ENCODE measurements around the gene TECPR2. TPM values are rescaled to one million over a fixed set of nuclear protein-coding genes. Genes with fewer than 3 reads are reported as not detected.

TECPR2 gene
- total and polyA plus RNA-seq, 2 experiments from 2014 or later = 9.2 to 37.4 TPM

DNA sequence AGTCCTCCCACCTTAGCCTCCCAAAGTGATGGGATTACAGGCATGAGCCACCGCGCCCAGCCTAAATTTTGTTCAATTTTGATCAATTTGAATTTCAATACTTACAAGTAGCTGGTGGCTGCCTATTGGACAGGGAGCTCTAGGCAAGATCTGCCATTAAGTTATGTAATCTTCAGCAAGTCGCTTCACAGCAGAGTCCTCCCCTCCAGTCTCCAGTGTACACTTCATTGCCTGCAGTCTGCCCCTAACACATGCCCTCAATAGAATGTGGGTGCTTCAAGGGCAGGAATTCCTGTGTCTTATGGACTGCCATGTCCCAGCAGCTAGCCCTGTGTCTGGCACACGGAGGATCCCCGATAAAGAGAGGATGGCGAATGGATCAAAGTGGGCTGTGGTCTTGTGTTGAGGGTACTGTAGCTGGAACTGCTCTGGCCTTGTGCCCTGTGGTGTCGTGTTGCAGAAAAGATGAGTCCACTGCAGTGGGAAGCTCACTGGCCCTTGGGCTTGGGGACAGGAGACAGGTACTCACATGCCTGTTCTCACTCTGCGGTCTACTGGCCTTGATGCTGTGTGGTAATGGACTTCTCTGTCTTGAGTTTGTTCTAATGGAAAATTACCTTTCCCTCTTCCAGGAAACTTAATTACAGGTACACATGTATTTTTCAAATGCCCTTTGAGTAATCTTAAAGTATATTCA, 67.6 kb downstream of the TECPR2 start:
- no peaks in the 10 kb centered on the region for H3K36me3 ChIP-seq
- no peaks in the 10 kb centered on the region for H3K4me1 ChIP-seq (ENCODE audit: low read depth)
- no peak for DNase-seq (ENCODE audit: low read depth in 1 of 2, low spot score in 1 of 2)
- H3K4me3 ChIP-seq = no peak overlapping the region
- TF ChIP-seq, protein P1, sequence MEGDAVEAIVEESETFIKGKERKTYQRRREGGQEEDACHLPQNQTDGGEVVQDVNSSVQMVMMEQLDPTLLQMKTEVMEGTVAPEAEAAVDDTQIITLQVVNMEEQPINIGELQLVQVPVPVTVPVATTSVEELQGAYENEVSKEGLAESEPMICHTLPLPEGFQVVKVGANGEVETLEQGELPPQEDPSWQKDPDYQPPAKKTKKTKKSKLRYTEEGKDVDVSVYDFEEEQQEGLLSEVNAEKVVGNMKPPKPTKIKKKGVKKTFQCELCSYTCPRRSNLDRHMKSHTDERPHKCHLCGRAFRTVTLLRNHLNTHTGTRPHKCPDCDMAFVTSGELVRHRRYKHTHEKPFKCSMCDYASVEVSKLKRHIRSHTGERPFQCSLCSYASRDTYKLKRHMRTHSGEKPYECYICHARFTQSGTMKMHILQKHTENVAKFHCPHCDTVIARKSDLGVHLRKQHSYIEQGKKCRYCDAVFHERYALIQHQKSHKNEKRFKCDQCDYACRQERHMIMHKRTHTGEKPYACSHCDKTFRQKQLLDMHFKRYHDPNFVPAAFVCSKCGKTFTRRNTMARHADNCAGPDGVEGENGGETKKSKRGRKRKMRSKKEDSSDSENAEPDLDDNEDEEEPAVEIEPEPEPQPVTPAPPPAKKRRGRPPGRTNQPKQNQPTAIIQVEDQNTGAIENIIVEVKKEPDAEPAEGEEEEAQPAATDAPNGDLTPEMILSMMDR (IDR thresholded peaks at IDR 0.05; ENCODE audit: low read depth, low read length) = no peak
- H3K27me3 ChIP-seq = no peaks in the 10 kb centered on the region
- no peaks in the 10 kb centered on the region for H3K9me3 ChIP-seq (ENCODE audit: low read depth)
- no peak overlapping the region for H3K27ac ChIP-seq

DNA sequence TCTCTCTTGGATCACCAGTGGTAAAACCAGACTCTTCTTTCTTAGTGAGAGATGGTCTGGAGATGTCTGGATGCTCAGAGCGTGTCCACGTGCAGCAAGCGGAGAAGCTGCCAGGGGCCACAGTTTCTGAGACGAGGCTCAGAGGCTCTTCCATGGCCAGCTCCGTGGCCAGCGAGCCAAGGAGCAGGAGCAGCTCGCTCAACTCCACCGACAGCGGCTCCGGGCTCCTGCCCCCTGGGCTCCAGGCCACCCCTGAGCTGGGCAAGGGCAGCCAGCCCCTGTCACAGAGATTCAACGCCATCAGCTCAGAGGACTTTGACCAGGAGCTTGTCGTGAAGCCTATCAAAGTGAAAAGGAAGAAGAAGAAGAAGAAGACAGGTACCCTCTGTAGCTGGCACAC, 69.0 kb downstream of the TECPR2 start:
- Histone ChIP-seq H3K9me3 (ENCODE audit: low read depth) (no peaks in the 10 kb centered on the region), H3K36me3 (no peaks in the 10 kb centered on the region), H3K27me3 (no peaks in the 10 kb centered on the region), H3K4me1 (ENCODE audit: low read depth) (no peaks in the 10 kb centered on the region), H3K27ac (no peak overlapping the region), H3K4me3 (no peak overlapping the region)
- no peak for DNase-seq (ENCODE audit: low read depth in 1 of 2, low spot score in 1 of 2)
- TF ChIP-seq, protein P1 (IDR thresholded peaks at IDR 0.05; ENCODE audit: low read depth, low read length) = no peak

DNA sequence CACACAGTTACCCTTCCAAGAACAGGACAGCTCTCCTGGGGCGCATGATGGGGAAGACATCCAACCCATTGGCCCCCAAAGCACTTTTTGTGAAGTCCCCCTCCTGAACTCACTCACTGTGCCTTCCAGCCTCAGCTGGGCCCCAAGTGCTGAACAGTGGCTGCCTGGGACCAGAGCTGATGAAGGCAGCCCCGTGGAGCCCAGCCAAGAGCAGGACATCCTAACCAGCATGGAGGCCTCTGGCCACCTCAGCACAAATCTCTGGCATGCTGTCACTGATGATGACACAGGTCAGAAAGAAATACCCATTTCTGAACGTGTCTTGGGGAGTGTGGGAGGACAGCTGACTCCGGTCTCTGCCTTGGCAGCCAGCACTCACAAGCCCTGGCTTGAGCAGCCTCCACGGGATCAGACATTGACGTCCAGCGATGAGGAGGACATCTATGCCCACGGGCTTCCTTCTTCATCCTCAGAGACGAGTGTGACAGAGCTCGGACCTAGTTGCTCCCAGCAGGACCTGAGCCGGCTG, 72.0 kb downstream of the TECPR2 start:
- Histone ChIP-seq H3K4me3 (no peak overlapping the region), H3K27me3 (no peaks in the 10 kb centered on the region), H3K27ac (no peak overlapping the region), H3K36me3 (no peaks in the 10 kb centered on the region), H3K4me1 (ENCODE audit: low read depth) (no peaks in the 10 kb centered on the region), H3K9me3 (ENCODE audit: low read depth) (no peaks in the 10 kb centered on the region)
- no peak for DNase-seq (ENCODE audit: low read depth in 1 of 2, low spot score in 1 of 2)
- TF ChIP-seq, protein P1 (IDR thresholded peaks at IDR 0.05; ENCODE audit: low read depth, low read length) = no peak

DNA sequence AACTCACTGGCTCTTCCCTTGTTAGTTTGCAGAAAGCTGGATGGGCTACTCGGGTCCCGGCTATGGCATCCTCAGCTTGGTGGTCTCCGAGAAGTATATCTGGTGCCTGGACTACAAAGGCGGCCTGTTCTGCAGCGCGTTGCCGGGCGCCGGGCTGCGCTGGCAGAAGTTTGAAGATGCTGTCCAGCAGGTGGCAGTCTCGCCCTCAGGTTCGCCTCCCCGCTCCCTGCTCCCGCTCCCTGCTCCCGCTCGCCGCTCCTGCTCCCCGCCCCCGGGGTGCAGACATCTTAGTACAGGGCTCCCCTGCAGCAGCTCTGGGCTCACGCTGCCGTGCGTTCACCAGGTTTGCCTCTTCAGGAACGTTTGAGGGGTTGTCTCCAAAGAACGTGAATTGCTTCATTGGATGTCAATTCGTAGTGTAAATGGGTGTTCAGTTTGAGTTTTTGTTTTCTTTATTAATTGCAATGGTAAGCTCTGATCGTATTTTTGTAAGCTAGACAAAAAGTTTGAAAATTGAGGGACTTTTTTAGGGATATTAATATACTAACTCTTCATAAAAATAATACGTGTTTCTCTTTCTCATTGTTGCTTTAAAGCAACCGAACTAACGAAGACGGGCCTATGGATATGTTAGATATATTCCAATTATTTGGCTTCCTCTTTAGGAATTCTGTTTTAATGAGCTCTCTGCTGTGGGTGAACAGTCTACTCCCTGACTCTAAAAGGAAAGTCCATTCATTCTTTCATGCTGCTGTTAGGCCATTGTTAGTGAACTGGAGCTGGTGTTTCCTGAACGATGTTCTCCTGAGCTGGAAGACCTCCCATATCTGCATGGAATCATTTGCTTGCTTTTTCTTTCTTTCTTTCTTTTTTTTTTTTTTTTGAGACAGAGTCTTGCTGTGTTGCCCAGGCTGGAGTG, 75.5 kb downstream of the TECPR2 start:
- H3K27me3 ChIP-seq = no peaks in the 10 kb centered on the region
- no peaks in the 10 kb centered on the region for H3K9me3 ChIP-seq (ENCODE audit: low read depth)
- H3K27ac ChIP-seq = no peak overlapping the region
- peak; percentile 91 to 92 for DNase-seq (ENCODE audit: low read depth in 1 of 2, low spot score in 1 of 2)
- TF ChIP-seq, protein P1 (IDR thresholded peaks at IDR 0.05; ENCODE audit: low read depth, low read length) = peak; percentile 68
- no peak overlapping the region for H3K4me3 ChIP-seq
- peaks cover 18% of the 10 kb centered on the region for H3K36me3 ChIP-seq
- no peaks in the 10 kb centered on the region for H3K4me1 ChIP-seq (ENCODE audit: low read depth)

DNA sequence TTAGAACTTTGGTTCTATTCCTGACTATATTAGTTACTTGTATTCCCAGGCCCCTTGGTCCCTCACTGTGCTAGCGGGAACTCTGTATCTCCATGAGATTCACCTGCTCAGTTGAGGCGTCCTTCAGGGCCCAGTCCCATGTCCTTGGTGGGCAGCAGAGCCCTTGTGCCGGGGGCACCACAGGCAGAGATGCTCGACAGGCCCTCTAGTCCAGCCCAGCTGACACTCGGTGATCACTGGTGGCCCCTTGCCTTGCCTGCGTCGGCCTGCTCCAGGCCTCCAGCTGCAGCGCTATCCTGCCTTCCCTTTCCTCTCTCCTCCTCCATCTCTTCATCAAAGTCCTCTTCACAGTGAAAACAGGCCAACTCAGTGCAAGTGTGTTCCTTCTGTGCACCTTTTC, 76.8 kb downstream of the TECPR2 start:
- peaks cover 24% of the 10 kb centered on the region for H3K36me3 ChIP-seq
- no peaks in the 10 kb centered on the region for H3K9me3 ChIP-seq (ENCODE audit: low read depth)
- no peak overlapping the region for H3K4me3 ChIP-seq
- TF ChIP-seq, protein P1 (IDR thresholded peaks at IDR 0.05; ENCODE audit: low read depth, low read length) = no peak
- H3K27me3 ChIP-seq = no peaks in the 10 kb centered on the region
- H3K27ac ChIP-seq = no peak overlapping the region
- H3K4me1 ChIP-seq (ENCODE audit: low read depth) = no peaks in the 10 kb centered on the region
- no peak for DNase-seq (ENCODE audit: low read depth in 1 of 2, low spot score in 1 of 2)

Data from cardiac muscle cell (in vitro differentiated cells and primary cell).